Measurements from ENCODE around the gene RIC8B.

DNA sequence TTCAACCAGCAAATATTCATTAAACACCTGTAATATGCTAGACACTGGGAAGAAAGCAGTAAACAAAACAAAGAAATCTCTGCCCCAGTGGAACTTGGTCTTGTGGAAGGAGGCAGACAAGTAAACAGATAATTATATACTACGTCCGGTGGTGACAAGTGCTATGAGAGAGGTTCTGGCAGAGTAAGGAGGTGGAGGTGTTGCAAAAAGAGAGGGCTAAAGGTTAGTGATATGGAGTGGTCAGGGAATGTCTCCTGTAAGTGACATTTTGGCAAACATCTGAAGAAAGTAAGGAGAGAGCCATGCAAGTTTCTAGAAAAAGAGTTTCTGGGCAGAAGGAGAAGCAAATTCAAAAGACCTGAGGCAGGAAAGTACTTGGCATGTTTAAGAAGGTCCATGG is 73.4 kb downstream of the RIC8B start:
- TF ChIP-seq, protein P1, sequence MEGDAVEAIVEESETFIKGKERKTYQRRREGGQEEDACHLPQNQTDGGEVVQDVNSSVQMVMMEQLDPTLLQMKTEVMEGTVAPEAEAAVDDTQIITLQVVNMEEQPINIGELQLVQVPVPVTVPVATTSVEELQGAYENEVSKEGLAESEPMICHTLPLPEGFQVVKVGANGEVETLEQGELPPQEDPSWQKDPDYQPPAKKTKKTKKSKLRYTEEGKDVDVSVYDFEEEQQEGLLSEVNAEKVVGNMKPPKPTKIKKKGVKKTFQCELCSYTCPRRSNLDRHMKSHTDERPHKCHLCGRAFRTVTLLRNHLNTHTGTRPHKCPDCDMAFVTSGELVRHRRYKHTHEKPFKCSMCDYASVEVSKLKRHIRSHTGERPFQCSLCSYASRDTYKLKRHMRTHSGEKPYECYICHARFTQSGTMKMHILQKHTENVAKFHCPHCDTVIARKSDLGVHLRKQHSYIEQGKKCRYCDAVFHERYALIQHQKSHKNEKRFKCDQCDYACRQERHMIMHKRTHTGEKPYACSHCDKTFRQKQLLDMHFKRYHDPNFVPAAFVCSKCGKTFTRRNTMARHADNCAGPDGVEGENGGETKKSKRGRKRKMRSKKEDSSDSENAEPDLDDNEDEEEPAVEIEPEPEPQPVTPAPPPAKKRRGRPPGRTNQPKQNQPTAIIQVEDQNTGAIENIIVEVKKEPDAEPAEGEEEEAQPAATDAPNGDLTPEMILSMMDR (IDR thresholded peaks at IDR 0.05) = no peak
- no peak for TF ChIP-seq POLR2A (IDR thresholded peaks at IDR 0.05)
- no peak for TF ChIP-seq POLR2AphosphoS5 (IDR thresholded peaks at IDR 0.05)
